ENCODE data around the gene MED25.
A peak's percentile ranks its signal among the peaks of the same experiment; 100 is the strongest.

Gene MED25

DNA sequence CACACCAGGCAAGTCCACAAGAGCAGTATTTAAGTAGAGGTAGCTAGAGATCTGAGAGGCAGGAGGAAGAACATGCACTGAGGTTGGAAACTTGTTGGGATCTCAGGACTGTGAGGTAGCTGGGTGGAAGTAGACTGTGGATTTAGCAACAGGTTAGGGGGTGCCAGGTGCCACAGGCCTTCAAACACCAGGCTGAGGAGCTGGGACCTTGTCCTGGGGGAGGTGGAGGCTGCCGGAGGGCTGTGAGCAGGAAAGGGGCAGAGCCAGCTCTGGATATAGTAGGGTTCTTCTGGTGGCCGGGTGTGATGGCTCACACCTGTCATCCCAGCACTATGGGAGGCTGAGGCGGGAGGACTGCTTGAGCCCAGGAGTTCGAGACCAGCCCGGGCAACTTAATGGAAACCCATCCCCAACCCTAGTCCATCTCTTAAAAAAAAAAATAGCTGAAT, 8.1 kb upstream of the MED25 start:
- TF ChIP-seq, protein P1, sequence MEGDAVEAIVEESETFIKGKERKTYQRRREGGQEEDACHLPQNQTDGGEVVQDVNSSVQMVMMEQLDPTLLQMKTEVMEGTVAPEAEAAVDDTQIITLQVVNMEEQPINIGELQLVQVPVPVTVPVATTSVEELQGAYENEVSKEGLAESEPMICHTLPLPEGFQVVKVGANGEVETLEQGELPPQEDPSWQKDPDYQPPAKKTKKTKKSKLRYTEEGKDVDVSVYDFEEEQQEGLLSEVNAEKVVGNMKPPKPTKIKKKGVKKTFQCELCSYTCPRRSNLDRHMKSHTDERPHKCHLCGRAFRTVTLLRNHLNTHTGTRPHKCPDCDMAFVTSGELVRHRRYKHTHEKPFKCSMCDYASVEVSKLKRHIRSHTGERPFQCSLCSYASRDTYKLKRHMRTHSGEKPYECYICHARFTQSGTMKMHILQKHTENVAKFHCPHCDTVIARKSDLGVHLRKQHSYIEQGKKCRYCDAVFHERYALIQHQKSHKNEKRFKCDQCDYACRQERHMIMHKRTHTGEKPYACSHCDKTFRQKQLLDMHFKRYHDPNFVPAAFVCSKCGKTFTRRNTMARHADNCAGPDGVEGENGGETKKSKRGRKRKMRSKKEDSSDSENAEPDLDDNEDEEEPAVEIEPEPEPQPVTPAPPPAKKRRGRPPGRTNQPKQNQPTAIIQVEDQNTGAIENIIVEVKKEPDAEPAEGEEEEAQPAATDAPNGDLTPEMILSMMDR (conservative IDR thresholded peaks at IDR 0.05), result no peak
- peak overlapping the region; percentile 79 for H3K27ac ChIP-seq

DNA sequence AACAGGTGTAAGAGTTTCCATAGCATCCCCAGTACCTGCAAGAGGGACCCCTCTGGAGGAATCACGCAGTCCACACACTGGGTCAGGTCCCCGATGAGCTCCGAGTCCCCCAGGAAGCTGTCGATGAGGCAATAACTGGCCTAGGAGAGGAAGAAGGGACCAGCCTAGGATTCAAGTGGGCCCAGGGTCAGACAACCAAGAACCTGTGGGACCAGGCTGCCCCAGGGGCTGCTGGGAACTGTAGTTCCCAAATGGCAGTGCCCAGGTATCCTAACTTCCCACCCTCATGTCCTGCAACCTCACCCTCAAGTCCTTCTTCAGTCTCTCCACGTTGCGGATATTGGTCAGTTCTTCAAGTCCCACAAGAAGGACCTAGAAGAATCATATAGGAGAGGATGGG, 6.8 kb upstream of the MED25 start:
- TF ChIP-seq, protein P1 (conservative IDR thresholded peaks at IDR 0.05), result no peak
- H3K27ac ChIP-seq, result no peak overlapping the region

DNA sequence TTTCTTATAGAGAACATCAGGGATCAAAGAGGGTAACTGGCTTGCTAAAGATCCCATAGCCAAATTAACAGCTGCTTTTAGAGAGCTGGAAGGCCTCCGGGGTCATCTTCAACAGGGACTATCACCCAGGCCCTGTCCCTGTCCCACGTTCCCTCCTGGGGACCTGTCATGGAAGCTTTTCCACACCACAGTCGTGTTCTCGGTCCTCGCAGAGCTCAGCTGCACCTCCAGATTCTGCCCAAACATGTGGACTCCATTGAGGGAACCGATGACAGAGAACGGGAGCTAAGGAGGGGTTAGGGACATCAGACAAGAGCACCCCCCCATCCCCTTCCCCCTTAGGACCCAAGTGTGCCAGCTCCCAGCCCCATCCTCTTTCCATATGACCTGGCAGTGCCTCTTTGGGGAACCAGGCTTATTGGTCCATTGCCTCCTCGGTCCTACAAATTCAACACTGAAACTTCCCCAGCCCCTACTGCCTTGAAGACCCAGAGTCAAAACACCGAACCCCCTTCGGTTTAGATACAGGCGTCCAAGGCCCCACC, 5.6 kb upstream of the MED25 start:
- TF ChIP-seq, protein P1 (conservative IDR thresholded peaks at IDR 0.05), result no peak

DNA sequence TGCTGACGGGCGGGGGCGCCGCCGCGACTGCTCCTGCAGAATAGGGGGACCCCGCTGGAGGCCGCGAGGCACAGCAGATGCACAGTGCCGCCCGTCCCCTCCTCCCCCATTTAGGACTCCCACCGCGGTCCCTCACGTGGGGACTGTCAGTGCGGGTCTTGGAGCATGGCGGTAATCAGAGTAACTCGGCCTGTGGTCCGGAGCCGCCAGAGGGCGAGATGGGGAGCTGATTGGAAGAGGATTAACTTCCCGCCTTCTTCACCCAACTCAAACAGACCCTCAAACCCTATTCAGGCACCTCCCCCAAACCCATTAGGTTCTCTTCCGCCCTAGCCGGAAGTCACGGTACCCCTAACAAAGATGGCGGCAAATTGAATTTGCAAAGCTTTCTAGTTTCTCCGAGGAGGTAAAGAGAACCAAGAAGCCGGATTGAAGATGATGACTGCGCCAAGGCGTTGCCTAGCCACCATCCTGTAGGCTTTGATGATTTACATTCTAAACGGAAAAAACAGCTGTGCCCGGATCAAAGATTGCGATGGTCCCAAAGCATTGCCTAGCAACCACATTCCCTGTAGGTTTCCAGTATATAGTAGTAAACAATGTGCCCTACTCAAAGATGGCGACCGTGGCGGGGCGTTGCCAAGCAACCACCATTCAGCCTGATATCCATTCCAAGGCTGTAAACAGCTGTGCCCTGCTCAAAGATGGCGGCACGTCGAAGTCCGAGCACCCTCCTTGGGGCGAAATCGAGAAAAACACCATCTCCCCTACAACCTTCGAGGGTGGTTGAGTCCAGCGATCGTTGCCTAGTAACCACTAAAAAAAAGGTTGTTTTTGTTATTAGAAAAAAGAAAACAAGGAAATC, 4.9 kb upstream of the MED25 start, which contains the start of gene FUZ:
Gene FUZ, minus strand, starts transcription at position 296 of the 865 bp plus-strand sequence. Its CDS starts 186 bp downstream, at position 110.
- TF ChIP-seq, protein P1 (conservative IDR thresholded peaks at IDR 0.05), result no peak
- H3K27ac ChIP-seq, result peak within 1 kb of the TSS; percentile 84

More for the DNA sequence above, 5.6 kb upstream of the MED25 start:
- H3K27ac ChIP-seq, result peak overlapping the region; percentile 84

DNA sequence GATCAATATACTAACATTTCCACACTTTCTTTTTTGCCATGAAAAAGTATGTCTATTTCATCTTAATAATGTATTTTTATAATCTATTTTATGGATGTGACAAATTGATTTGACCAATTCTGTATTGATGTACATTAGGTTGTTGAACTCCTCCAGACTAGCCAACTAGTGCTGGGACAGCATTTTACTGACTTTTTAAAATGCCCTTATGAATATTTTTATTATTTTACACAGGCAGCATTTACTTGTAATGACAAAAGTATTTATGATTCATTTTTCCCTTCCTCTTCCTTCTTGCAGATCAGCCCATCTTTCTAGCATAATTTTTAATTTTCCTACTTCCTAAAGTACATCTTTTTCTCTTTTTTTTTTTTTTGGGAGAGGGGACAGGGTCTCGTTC, 4.1 kb upstream of the MED25 start:
- peak overlapping the region; percentile 84 for H3K27ac ChIP-seq

DNA sequence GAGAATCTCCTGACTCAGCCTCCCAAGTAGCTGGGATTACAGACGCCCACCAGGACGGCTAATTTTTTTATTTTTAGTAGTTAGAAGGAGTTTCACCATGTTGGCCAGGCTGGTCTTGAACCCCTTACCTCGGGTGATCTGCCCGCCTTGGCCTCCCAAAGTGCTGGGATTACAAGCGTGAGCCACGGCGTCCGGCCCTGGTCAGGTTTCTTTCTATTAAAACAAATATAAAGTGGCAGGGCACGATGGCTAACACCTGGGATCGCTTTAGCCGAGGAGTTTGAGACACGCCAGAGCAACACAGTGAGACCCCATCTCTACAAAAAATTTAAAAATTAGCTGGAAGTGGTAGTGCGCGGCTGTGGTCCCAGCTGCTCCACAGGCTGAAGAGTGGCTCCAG, 1.5 kb upstream of the MED25 start:
- peak overlapping the region; percentile 86 for H3K27ac ChIP-seq
- TF ChIP-seq, protein P1 (conservative IDR thresholded peaks at IDR 0.05), result no peak

More for the DNA sequence above, 4.1 kb upstream of the MED25 start:
- TF ChIP-seq, protein P1 (conservative IDR thresholded peaks at IDR 0.05), result no peak

DNA sequence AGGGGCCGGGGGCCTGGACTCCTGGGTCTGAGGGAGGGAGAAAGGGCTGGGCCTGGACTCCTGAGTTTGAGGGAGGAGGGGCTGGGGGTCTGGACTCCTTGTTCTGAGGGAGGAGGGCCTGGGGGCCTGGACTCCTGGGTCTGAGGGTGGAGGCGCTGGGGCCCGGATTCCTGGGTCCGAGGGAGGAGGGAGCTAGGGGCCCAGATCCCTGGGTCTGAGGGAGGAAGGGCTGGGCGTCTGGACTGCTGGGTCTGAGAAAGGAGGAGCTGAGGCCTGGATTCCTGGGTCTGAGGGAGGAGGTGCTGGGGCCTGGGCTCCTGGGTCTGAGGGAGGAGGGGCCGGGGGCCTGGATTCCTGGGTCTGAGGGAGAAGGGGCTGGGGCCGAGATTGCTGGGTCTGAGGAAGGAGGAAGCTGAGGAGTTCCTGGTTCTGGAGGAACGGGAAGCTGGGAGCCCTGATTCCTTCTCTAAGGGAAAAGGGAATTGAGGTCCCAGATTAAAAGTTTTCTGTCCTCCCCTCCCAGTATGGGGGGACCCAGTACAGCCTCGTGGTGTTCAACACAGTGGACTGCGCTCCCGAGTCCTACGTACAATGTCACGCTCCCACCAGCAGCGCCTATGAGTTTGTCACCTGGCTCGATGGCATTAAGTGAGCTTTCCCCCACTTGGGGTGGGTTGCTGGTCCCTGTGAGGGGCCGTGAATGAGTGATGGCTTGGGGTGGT, 721 bp downstream of the MED25 start:
- TF ChIP-seq, protein P1 (conservative IDR thresholded peaks at IDR 0.05), result no peak

DNA sequence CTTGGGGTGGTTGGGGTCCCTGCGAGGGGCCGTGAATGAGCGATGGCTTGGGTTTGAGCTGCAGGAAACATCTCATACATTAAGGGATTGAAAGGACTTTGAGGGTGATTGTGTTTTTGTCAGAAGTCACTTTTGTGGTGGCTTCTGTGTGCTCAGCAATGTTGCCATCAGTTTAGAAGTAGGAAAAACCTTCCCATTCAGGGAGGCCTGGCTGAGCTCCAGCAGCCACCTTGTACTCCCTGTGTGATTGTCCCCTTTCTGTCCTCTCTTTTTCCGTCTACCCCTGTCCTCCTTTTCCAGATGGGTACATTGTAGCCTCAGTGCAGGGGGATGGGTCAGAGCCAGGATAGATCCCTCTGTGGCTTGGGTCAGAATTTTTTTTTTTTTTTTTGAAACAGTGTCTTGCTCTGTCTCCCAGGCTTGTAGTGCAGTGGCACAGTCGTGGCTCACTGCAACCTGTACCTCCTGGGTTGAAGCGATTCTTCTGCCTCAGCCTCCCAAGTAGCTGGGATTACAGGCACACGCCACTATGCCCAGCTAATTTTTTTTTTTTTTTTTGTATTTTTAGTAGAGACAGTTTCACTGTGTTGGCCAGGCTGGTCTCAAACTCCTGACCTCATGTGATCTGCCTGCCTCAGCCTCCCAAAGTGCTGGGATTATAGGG, 1.5 kb downstream of the MED25 start:
- H3K27ac ChIP-seq, result peak overlapping the region; percentile 86; the same call in 1 of the 2 replicates

More for the DNA sequence above, 721 bp downstream of the MED25 start:
- peak overlapping the region; percentile 86 for H3K27ac ChIP-seq
